A549 (cell line): Measurements from ENCODE around the gene CDH6.

Source experiments
- CHD4 ChIP-seq: fragments of 200-600 bp; sonication (generic); IDR thresholded peaks from 2 replicates; pipeline ENCODE4 v1.6.1; 2016; ENCODE audit warnings: antibody characterized with exemption, mild to moderate bottlenecking, borderline replicate concordance
- CTCF ChIP-seq: fragments of >200 bp; sonication (Bioruptor Twin); formaldehyde crosslinking; IDR thresholded peaks from 3 replicates; pipeline ENCODE4 v1.5.1; 2016
- FOSL2 ChIP-seq, 2 experiments: fragments of 450-650 bp in 1 of 2; fragments of >200 bp in 1 of 2; sonication (Bioruptor Twin) in 1 of 2; formaldehyde crosslinking; IDR thresholded peaks; 2 replicates each; pipeline versions ENCODE4 v1.5.0 to v1.6.1; 2016 to 2020; ENCODE audit warnings: mild to moderate bottlenecking in 1 of 2, moderate library complexity in 1 of 2
- KDM5A ChIP-seq: fragments of 200-600 bp; sonication (generic); IDR thresholded peaks from 2 replicates; pipeline ENCODE4 v1.6.1; 2016; ENCODE audit warnings: antibody characterized with exemption, mild to moderate bottlenecking
- POLR2A ChIP-seq: IDR thresholded peaks from 2 replicates; pipeline ENCODE4 v1.6.1; 2012; ENCODE audit warnings: mild to moderate bottlenecking, low read length

DNA sequence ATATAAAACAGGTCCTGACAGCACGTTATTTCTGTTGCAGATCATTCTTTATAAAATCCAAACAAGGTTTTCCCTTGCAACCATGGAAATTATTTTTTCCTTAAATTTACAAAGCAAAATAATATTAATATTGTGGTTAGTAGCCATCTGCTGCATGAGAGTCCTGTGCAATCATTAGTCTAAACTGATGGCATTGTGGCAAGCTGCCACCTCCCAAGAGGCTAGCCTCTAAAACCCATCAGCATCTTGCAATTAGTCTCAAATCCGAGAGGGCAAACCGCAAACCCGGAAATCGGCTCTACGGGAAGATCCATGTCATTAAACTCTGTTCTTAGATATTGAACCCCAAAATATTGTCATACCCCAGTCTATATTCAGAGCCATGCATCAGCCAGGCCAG is 11.3 kb upstream of the CDH6 start:
- no peak for TF ChIP-seq FOSL2 (IDR thresholded peaks at IDR 0.05)
- no peak for TF ChIP-seq FOSL2 (CRISPR knock-in tag; IDR thresholded peaks at IDR 0.05)
- TF ChIP-seq CTCF: no peak
- no peak for TF ChIP-seq POLR2A
- TF ChIP-seq KDM5A: no peak
- no peak for TF ChIP-seq CHD4
